Fibroblast of lung (primary cell): ENCODE measurements around the gene SLCO2B1.

Experiments
- CTCF ChIP-seq, 2 donors: IDR thresholded peaks in 1 of 2; conservative IDR thresholded peaks in 1 of 2; 1 replicate in 1 of 2; 2 replicates in 1 of 2; pipeline ENCODE4 v1.5.1; 2011 to 2012; ENCODE audit warnings: low read length in 2 of 2, control low read depth in 1 of 2, inconsistent platforms in 1 of 2, low read depth in 1 of 2, mild to moderate bottlenecking in 1 of 2
- EZH2 ChIP-seq: IDR thresholded peaks from 2 replicates; pipeline ENCODE4 v1.5.1; 2012; ENCODE audit warnings: low read length, control low read depth, mild to moderate bottlenecking; ENCODE audit errors: missing control alignments

DNA sequence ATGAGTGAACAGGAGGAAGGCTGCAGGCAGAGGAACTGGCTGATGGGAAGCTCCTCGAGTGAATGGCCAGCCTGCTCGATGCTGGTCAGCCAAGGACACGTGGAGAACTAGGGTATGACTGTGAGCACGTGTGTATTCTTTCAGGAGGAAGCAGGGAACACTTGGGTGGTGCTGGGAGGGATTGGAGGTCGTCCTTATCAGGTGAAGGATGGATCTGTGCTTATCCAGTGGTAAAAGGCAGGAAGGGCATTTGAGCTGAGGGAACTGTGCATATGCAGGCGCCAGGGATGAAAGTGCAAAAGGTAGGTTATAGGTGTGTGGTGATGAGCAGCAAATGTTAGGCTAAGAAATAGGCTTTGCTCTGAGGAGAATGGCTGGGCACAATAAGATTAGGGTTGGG lies 9.7 kb upstream of the SLCO2B1 start:
- no peak for TF ChIP-seq EZH2
- no peak for TF ChIP-seq CTCF (conservative IDR thresholded peaks at IDR 0.05 in 1 of 2, IDR thresholded peaks at IDR 0.05 in 1 of 2; ENCODE audit: low read depth in 1 of 2, low read length in 2 of 2)
